Naive thymus-derived CD4-positive, alpha-beta T cell (primary cell): ENCODE measurements around the gene RFX1. TPM values are rescaled to one million over a fixed set of nuclear protein-coding genes. Genes with fewer than 3 reads are reported as not detected.

Source experiments
- ATAC-seq: fragments of 150-1000 bp; cut with Tn5 transposase; 2 replicates; pipeline ENCODE4 v1.10.0; 2021; ENCODE audit warnings: mild to moderate bottlenecking, moderate library complexity
- CTCF ChIA-PET: fragments of 350-600 bp; sonication (Branson Sonifier 250); formaldehyde crosslinking; loops from one replicate; lab custom pipeline; 2021; ENCODE audit warnings: antibody characterized with exemption; lab: Charles Lee
- POLR2A ChIA-PET: fragments of 350-600 bp; sonication (Branson Sonifier 250); formaldehyde crosslinking; loops from one replicate; lab custom pipeline; 2021; ENCODE audit warnings: antibody characterized with exemption, inconsistent platforms; lab: Charles Lee
- DNase-seq, 9 donors: peaks; one replicate each; pipeline versions ENCODE4 v3.0.0 to v3.0.0-alpha.2; 2020 to 2022; ENCODE audit warnings: mixed read lengths in 1 of 9
- H3K27ac ChIP-seq: one replicate; pipeline ENCODE4 v1.7.0; 2013; ENCODE audit warnings: mild to moderate bottlenecking, low read depth, low read length, moderate library complexity
- H3K27me3 ChIP-seq, 2 donors: one replicate each; pipeline ENCODE4 v1.7.0; 2013; ENCODE audit warnings: low read length in 2 of 2, mild to moderate bottlenecking in 2 of 2, moderate library complexity in 2 of 2; ENCODE audit not compliant: control insufficient read depth in 2 of 2, insufficient read depth in 2 of 2
- H3K36me3 ChIP-seq, 3 experiments: 1 replicate in 2 of 3; 2 replicates in 1 of 3; pipeline ENCODE4 v1.7.0; 2013; ENCODE audit warnings: low read length in 3 of 3, mild to moderate bottlenecking in 3 of 3, moderate library complexity in 1 of 3; ENCODE audit not compliant: insufficient read depth in 3 of 3, control insufficient read depth in 2 of 3
- H3K4me1 ChIP-seq, 2 donors: one replicate each; pipeline ENCODE4 v1.7.0; 2013; ENCODE audit warnings: low read length in 2 of 2, mild to moderate bottlenecking in 2 of 2, moderate library complexity in 1 of 2; ENCODE audit not compliant: control insufficient read depth in 2 of 2, insufficient read depth in 2 of 2
- H3K4me3 ChIP-seq: 2 replicates; pipeline ENCODE4 v1.7.0; 2013; ENCODE audit warnings: mild to moderate bottlenecking, low read length
- H3K9me3 ChIP-seq, 3 experiments: 1 replicate in 2 of 3; 2 replicates in 1 of 3; pipeline ENCODE4 v1.7.0; 2013; ENCODE audit warnings: low read length in 3 of 3; ENCODE audit not compliant: control insufficient read depth in 2 of 3
- H3K27ac Mint-ChIP-seq, 9 donors: one replicate each; pipeline ENCODE4 v1.8.0; 2020 to 2022; ENCODE audit warnings: mixed read lengths in 9 of 9, mild to moderate bottlenecking in 8 of 9, moderate library complexity in 5 of 9, inconsistent platforms in 2 of 9
- H3K27me3 Mint-ChIP-seq, 5 donors: one replicate each; pipeline ENCODE4 v1.8.0; 2021 to 2022; ENCODE audit warnings: mixed read lengths in 5 of 5, mild to moderate bottlenecking in 1 of 5
- H3K36me3 Mint-ChIP-seq, 5 donors: one replicate each; pipeline ENCODE4 v1.8.0; 2020 to 2022; ENCODE audit warnings: mixed read lengths in 5 of 5, mild to moderate bottlenecking in 3 of 5, inconsistent platforms in 1 of 5
- H3K4me1 Mint-ChIP-seq, 7 donors: one replicate each; pipeline ENCODE4 v1.8.0; 2020 to 2022; ENCODE audit warnings: mixed read lengths in 7 of 7, mild to moderate bottlenecking in 3 of 7, inconsistent platforms in 1 of 7
- H3K4me3 Mint-ChIP-seq, 10 donors: one replicate each; pipeline ENCODE4 v1.8.0; 2020 to 2022; ENCODE audit warnings: mild to moderate bottlenecking in 10 of 10, mixed read lengths in 10 of 10, moderate library complexity in 6 of 10, inconsistent platforms in 2 of 10
- H3K9me3 Mint-ChIP-seq, 11 donors: one replicate each; pipeline ENCODE4 v1.8.0; 2020 to 2022; ENCODE audit warnings: mixed read lengths in 11 of 11, mild to moderate bottlenecking in 4 of 11, inconsistent platforms in 1 of 11, moderate library complexity in 1 of 11
- intact Hi-C, 2 donors: fragments of 100-400 bp; cut with micrococcal nuclease; formaldehyde crosslinking; loops; one replicate each; pipeline ENCODE4 v1.15.1; 2023
- polyA plus RNA-seq, 2 donors: library from polyadenylated mRNA; unstranded; fragments of 300-500 nt; fragmentation: Illumina TruSeq; gene quantifications; one replicate each; pipeline ENCODE4 v1.2.3, GENCODE V29; 2021
- total RNA-seq, 6 experiments: library from RNA in 5 of 6; stranded (reverse) in 5 of 6; gene quantifications; 1 replicate in 5 of 6; 2 replicates in 1 of 6; pipeline ENCODE4 v1.2.3 and lab custom pipeline; 2021 to 2026

The RFX1 gene
- total and polyA plus RNA-seq, 7 experiments from 2014 or later = 1.0 to 23.5 (median 17.6) TPM

DNA sequence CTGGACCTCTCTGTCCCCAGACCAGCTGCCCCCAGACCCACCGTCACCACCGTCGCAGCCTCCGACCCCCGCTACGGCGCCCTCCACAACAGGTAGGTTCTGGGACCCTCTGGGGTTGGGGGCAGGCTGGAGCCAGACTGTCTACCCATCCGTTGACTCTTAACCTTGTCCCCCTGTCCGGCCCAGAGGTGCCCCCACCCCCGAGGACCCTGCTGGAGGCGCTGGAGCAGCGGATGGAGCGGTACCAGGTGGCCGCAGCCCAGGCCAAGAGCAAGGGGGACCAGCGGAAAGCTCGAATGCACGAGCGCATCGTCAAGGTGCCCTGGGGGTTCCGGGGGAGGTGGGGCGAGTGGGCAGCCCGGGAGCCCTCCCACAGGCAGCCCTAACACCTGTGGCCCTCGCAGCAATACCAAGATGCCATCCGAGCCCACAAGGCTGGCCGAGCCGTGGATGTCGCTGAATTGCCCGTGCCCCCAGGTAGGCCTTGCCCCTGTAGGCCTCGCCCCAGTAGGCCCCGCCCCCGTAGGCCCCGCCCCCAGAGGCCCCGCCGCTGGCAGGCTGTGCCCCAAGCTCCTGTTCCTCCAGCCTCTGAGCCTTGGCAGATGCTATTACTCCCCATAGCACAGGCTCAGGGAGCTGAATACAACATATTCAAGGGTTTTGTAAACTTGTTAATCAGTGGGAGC, 87.3 kb downstream of the RFX1 start:
- peaks cover 0 to 64% (median 0%) of the 10 kb centered on the region in 3 experiments for H3K36me3 ChIP-seq
- DNase-seq (no peak), ATAC-seq (no peak)
- peaks cover 0 to 42% (median 20%) of the 10 kb centered on the region in 5 donors for H3K36me3 Mint-ChIP-seq
- H3K27me3 ChIP-seq = no peaks in the 10 kb centered on the region
- H3K4me3 ChIP-seq = no peak overlapping the region
- H3K27me3 Mint-ChIP-seq = no peaks in the 10 kb centered on the region
- ChIA-PET POLR2A (interaction anchor here (0.9 to 1.3 kb wide), 2 partner anchors 12 to 113 kb away, joined by 3 to 5 read pairs; partner anchors contain the start of gene IL27RA), CTCF (interaction anchor here (0.6 kb wide), 1 partner anchor 38 kb away, joined by 4 read pairs; no protein-coding TSS in a partner anchor)
- peaks cover 0 to 5% (median 0%) of the 10 kb centered on the region in 3 experiments for H3K9me3 ChIP-seq
- H3K27ac ChIP-seq = no peak overlapping the region
- no peak overlapping the region for H3K4me3 Mint-ChIP-seq
- H3K9me3 Mint-ChIP-seq = peaks cover 0 to 6% (median 0%) of the 10 kb centered on the region in 11 donors
- peaks cover 0 to 4% (median 2%) of the 10 kb centered on the region in 7 donors for H3K4me1 Mint-ChIP-seq
- H3K27ac Mint-ChIP-seq = no peak overlapping the region
- intact Hi-C loops = no loop called here
- no peaks in the 10 kb centered on the region for H3K4me1 ChIP-seq

DNA sequence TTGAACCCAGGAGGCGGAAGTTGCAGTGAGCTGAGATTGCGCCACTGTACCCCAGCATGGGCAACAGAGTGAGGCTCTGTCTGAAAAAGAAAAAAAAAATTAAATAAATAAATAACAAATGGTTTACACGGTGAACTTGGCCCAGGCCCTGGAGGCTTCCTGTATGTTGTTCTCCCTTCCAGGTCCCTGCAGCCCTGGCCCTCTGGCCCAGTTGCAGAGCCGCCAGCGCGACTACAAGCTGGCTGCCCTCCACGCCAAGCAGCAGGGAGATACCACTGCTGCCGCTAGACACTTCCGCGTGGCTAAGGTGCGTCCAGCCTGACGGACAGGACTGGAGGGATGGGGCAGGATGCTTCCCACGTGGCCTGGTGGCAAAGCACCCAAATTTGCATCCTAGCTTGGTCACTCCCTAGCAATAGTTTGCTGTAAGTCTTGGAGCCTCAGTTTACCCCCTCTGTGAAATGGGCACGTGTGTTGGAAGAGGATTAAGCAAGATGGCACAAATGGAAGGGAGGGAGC, 88.2 kb downstream of the RFX1 start:
- Mint-ChIP-seq H3K27ac (no peak overlapping the region), H3K9me3 (peaks cover 0 to 6% (median 0%) of the 10 kb centered on the region in 11 donors), H3K36me3 (peaks cover 0 to 37% (median 17%) of the 10 kb centered on the region in 5 donors), H3K27me3 (no peaks in the 10 kb centered on the region), H3K4me1 (peaks cover 0 to 4% (median 2%) of the 10 kb centered on the region in 7 donors), H3K4me3 (no peak overlapping the region)
- ATAC-seq (no peak), DNase-seq (no peak)
- H3K27me3 ChIP-seq = no peaks in the 10 kb centered on the region
- no peaks in the 10 kb centered on the region for H3K4me1 ChIP-seq
- H3K36me3 ChIP-seq = peaks cover 0 to 61% (median 0%) of the 10 kb centered on the region in 3 experiments
- H3K4me3 ChIP-seq = no peak overlapping the region
- CTCF ChIA-PET = interaction anchor here (0.5 to 0.7 kb wide), 2 partner anchors 13 to 90 kb away, joined by 3 read pairs; no protein-coding TSS in a partner anchor
- intact Hi-C loops = no loop called here
- POLR2A ChIA-PET = interaction anchor here (0.9 to 1.3 kb wide), 2 partner anchors 11 to 114 kb away, joined by 3 to 5 read pairs; partner anchors contain the start of gene IL27RA
- no peak overlapping the region for H3K27ac ChIP-seq
- peaks cover 0 to 5% (median 0%) of the 10 kb centered on the region in 3 experiments for H3K9me3 ChIP-seq

DNA sequence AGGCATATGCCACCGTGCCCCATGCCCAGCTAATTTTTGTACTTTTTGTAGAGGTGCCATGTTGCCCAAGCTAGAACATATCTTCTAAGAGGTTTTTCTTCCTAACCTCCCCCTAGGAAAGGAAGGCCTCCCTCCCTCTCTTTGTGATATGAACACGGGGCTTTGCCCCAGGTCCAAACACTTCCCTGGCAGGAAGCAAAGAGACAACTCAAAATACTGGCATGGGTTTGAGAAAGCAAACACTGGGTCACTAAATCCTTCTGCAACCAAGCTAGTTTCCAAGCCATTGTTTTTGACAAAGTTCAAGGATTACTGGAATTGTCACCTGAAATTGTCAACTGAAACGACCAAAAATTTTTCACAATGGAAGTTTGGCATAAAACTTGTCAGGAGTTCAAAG, 91.3 kb downstream of the RFX1 start:
- Mint-ChIP-seq H3K9me3 (no peaks in the 10 kb centered on the region), H3K4me1 (no peaks in the 10 kb centered on the region), H3K27ac (no peak overlapping the region), H3K36me3 (peaks cover 0 to 28% (median 3%) of the 10 kb centered on the region in 5 donors), H3K27me3 (no peaks in the 10 kb centered on the region), H3K4me3 (no peak overlapping the region)
- POLR2A ChIA-PET = no interaction called here
- Histone ChIP-seq H3K9me3 (no peaks in the 10 kb centered on the region), H3K27me3 (no peaks in the 10 kb centered on the region), H3K4me3 (no peak overlapping the region), H3K27ac (no peak overlapping the region), H3K4me1 (no peaks in the 10 kb centered on the region), H3K36me3 (peaks cover 0 to 55% (median 0%) of the 10 kb centered on the region in 3 experiments)
- CTCF ChIA-PET = no interaction called here
- ATAC-seq (no peak), DNase-seq (no peak)
- intact Hi-C loops = no loop called here

DNA sequence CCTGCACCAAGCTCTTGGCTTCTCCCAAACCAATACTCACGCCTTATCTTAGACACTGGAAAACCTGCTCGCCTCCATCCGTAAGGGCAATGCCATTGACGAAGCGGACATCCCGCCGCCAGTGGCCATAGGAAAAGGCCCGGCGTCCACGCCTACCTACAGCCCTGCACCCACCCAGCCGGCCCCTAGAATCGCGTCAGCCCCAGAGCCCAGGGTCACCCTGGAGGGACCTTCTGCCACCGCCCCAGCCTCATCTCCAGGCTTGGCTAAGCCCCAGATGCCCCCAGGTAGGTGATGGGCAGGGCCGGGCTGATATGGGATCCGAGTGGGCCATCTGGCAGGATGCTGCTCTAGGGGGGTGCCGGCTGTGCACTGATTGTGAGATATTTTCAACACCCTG, 92.8 kb downstream of the RFX1 start:
- Histone ChIP-seq H3K27me3 (no peaks in the 10 kb centered on the region), H3K9me3 (no peaks in the 10 kb centered on the region), H3K27ac (no peak overlapping the region), H3K36me3 (peaks cover 0 to 51% (median 0%) of the 10 kb centered on the region in 3 experiments), H3K4me1 (no peaks in the 10 kb centered on the region), H3K4me3 (no peak overlapping the region)
- CTCF ChIA-PET = no interaction called here
- Mint-ChIP-seq H3K27me3 (no peaks in the 10 kb centered on the region), H3K9me3 (no peaks in the 10 kb centered on the region), H3K4me1 (peaks cover 0 to 5% (median 0%) of the 10 kb centered on the region in 7 donors), H3K27ac (no peak overlapping the region), H3K36me3 (peaks cover 0 to 30% (median 3%) of the 10 kb centered on the region in 5 donors), H3K4me3 (no peak overlapping the region)
- DNase-seq (no peak), ATAC-seq (no peak)
- POLR2A ChIA-PET = interaction anchor here (1.0 kb wide), 1 partner anchor 11 kb away, joined by 3 read pairs; no protein-coding TSS in a partner anchor
- intact Hi-C loops = no loop called here

Other genes starting within 250 kb of the RFX1 start
- gene MRI1, start 241.8 kb downstream of the RFX1 start, total RNA-seq = 10 to 100 TPM; 29.1 to 56.2 (median 49.2) TPM
- 10 to 100 TPM in 1 of 2 donors, 1 to 10 TPM in 1; 7.1 to 22.4 TPM for gene MRI1, start 241.8 kb downstream of the RFX1 start, polyA plus RNA-seq
- gene C19orf53, start 231.9 kb downstream of the RFX1 start, total RNA-seq = 100 to 1,000 TPM in 1 of 5 experiments, 10 to 100 TPM in 4; 57.2 to 108 (median 86.2) TPM
- 100 to 1,000 TPM; 203 to 289 TPM for gene C19orf53, start 231.9 kb downstream of the RFX1 start, polyA plus RNA-seq
- gene ZSWIM4, start 210.9 kb downstream of the RFX1 start, total RNA-seq = 1 to 10 TPM; 4.8 to 7.8 (median 5.9) TPM
- gene ZSWIM4, start 210.9 kb downstream of the RFX1 start, polyA plus RNA-seq = 1 to 10 TPM in 1 of 2 donors, under 1 TPM in 1; 0.73 to 1.6 TPM
- gene NANOS3, start 129.2 kb downstream of the RFX1 start, total RNA-seq = 1 to 10 TPM in 2 of 5 experiments, not detected in 3; 1.3 to 3.4 TPM
- gene NANOS3, start 129.2 kb downstream of the RFX1 start, polyA plus RNA-seq = not detected
- gene BRME1, start 100.2 kb downstream of the RFX1 start, total RNA-seq = 10 to 100 TPM in 1 of 5 experiments, 1 to 10 TPM in 4; 1.8 to 13.7 (median 2.9) TPM
- gene BRME1, start 100.2 kb downstream of the RFX1 start, polyA plus RNA-seq = 1 to 10 TPM in 1 of 2 donors, under 1 TPM in 1; 0.56 to 1.6 TPM
- gene CC2D1A, start 100.1 kb downstream of the RFX1 start, total RNA-seq = 10 to 100 TPM; 21.0 to 33.1 (median 29.8) TPM
- 10 to 100 TPM in 1 of 2 donors, 1 to 10 TPM in 1; 4.1 to 13.3 TPM for gene CC2D1A, start 100.1 kb downstream of the RFX1 start, polyA plus RNA-seq
- under 1 TPM in 1 of 5 experiments, not detected in 4; 0.59 TPM for gene PODNL1, start 67.9 kb downstream of the RFX1 start, total RNA-seq
- under 1 TPM in 1 of 2 donors, not detected in 1; 0.33 TPM for gene PODNL1, start 67.9 kb downstream of the RFX1 start, polyA plus RNA-seq
- gene DCAF15, start 53.8 kb downstream of the RFX1 start, total RNA-seq = 10 to 100 TPM; 68.5 to 92.0 (median 87.2) TPM
- 1 to 10 TPM; 3.7 to 8.8 TPM for gene DCAF15, start 53.8 kb downstream of the RFX1 start, polyA plus RNA-seq
- not detected for gene RLN3, start 21.8 kb upstream of the RFX1 start, total RNA-seq
- not detected for gene RLN3, start 21.8 kb upstream of the RFX1 start, polyA plus RNA-seq
- gene IL27RA, start 25.4 kb upstream of the RFX1 start, total RNA-seq = 100 to 1,000 TPM in 1 of 5 experiments, 10 to 100 TPM in 4; 32.1 to 118 (median 83.2) TPM
- 100 to 1,000 TPM in 1 of 2 donors, 10 to 100 TPM in 1; 76.4 to 120 TPM for gene IL27RA, start 25.4 kb upstream of the RFX1 start, polyA plus RNA-seq
- under 1 TPM in 1 of 5 experiments, not detected in 4; 0.22 TPM for gene PALM3, start 55.8 kb upstream of the RFX1 start, total RNA-seq
- gene PALM3, start 55.8 kb upstream of the RFX1 start, polyA plus RNA-seq = not detected
- 1 to 10 TPM in 2 of 5 experiments, under 1 TPM in 3; 0.58 to 1.9 (median 0.91) TPM for gene MISP3, start 66.5 kb upstream of the RFX1 start, total RNA-seq
- under 1 TPM; 0.18 to 0.19 TPM for gene MISP3, start 66.5 kb upstream of the RFX1 start, polyA plus RNA-seq
- under 1 TPM in 3 of 5 experiments, not detected in 2; 0.34 to 0.78 (median 0.60) TPM for gene C19orf67, start 79.5 kb upstream of the RFX1 start, total RNA-seq
- not detected for gene C19orf67, start 79.5 kb upstream of the RFX1 start, polyA plus RNA-seq
- gene SAMD1, start 84.4 kb upstream of the RFX1 start, total RNA-seq = 10 to 100 TPM; 32.6 to 87.3 (median 62.5) TPM
- 1 to 10 TPM; 3.0 to 4.0 TPM for gene SAMD1, start 84.4 kb upstream of the RFX1 start, polyA plus RNA-seq
- gene PRKACA, start 111.4 kb upstream of the RFX1 start, total RNA-seq = 100 to 1,000 TPM in 1 of 5 experiments, 10 to 100 TPM in 4; 41.3 to 101 (median 63.1) TPM
- gene PRKACA, start 111.4 kb upstream of the RFX1 start, polyA plus RNA-seq = 1 to 10 TPM; 1.9 to 2.2 TPM
- gene ASF1B, start 130.3 kb upstream of the RFX1 start, total RNA-seq = 10 to 100 TPM in 1 of 5 experiments, 1 to 10 TPM in 3, under 1 TPM in 1; 0.98 to 79.0 (median 2.1) TPM
- gene ASF1B, start 130.3 kb upstream of the RFX1 start, polyA plus RNA-seq = 1 to 10 TPM; 2.4 to 4.5 TPM
- gene ADGRL1, start 199.8 kb upstream of the RFX1 start, total RNA-seq = 10 to 100 TPM; 12.4 to 39.4 (median 37.8) TPM
- 1 to 10 TPM in 1 of 2 donors, under 1 TPM in 1; 0.72 to 3.0 TPM for gene ADGRL1, start 199.8 kb upstream of the RFX1 start, polyA plus RNA-seq